Measurements from ENCODE around the gene CACNB4.

DNA sequence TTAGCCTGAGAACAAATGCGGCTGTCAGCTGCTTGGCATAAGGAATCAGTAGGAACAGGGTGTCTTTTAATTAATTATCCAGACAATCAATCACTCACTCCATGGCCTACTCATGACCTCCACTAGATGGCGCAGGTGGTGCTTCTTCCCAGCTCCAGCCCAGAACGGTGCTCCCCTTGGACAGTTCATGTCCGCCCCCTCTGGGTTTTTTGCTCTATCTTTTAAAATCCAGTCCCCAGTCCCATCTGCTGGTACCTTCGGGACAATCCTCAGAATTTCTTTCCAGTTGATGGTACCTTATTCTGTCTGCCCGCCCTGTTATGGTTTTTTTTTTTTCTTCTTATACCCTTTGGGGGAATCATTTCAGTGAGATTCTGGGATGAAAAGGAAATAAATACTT, 99.8 kb downstream of the CACNB4 start:
- no peak for TF ChIP-seq POLR2AphosphoS5 (IDR thresholded peaks at IDR 0.05)
- TF ChIP-seq, protein P1, sequence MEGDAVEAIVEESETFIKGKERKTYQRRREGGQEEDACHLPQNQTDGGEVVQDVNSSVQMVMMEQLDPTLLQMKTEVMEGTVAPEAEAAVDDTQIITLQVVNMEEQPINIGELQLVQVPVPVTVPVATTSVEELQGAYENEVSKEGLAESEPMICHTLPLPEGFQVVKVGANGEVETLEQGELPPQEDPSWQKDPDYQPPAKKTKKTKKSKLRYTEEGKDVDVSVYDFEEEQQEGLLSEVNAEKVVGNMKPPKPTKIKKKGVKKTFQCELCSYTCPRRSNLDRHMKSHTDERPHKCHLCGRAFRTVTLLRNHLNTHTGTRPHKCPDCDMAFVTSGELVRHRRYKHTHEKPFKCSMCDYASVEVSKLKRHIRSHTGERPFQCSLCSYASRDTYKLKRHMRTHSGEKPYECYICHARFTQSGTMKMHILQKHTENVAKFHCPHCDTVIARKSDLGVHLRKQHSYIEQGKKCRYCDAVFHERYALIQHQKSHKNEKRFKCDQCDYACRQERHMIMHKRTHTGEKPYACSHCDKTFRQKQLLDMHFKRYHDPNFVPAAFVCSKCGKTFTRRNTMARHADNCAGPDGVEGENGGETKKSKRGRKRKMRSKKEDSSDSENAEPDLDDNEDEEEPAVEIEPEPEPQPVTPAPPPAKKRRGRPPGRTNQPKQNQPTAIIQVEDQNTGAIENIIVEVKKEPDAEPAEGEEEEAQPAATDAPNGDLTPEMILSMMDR (IDR thresholded peaks at IDR 0.05), result peak; percentile 43 to 74 (median 68)
